ENCODE results near the gene EIF4H. TPM values are rescaled to one million over a fixed set of nuclear protein-coding genes. Genes with fewer than 3 reads are reported as not detected.

EIF4H gene
- total RNA-seq, result 100 to 1,000 TPM; 441 to 496 TPM

DNA sequence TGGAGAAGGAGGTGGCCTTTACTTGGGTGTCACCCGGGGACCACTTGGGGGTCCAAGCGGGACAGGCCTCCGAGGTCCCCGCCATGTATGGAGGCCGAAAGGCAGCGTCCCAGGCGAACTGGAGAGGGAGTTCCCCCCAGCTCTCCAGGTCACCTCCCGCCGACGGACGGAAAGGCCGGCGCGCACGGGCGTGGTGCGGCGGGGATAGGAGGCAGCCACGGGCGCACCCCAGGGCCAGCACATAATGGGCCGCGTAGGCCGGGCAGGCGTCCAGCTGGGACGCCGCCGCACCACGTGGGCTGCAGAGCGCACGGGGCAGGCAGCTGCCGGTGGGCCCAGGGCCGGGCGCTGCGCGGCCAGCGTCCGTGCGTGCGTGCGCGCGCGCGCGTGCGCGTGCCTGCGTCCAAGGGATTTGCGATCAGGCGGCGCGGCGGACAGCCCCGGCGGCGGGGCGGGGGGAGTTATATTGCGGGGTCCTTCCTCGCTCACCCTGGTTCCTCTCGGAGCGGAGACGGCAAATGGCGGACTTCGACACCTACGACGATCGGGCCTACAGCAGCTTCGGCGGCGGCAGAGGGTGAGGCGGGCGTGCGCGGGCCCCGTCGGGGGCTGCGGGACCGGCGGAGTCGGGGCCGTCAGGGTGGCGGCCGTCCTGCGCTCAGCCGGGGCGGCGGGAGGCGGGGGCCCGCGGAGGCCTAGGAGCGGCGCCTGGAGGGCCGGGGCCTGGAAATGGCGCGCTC lies at the start of gene EIF4H:
Gene EIF4H (plus strand): TSS at position 491 of the 740 bp plus-strand sequence. CDS start 28 bp downstream, at position 519.
- no peaks in the 10 kb centered on the region for H3K9me3 Mint-ChIP-seq (ENCODE audit: low read depth)
- ChIA-PET POLR2A (interaction anchor here (0.6 to 1.8 kb wide), 6 partner anchors 9 to 617 kb away, joined by 3 to 6 read pairs (median 4); partner anchors contain the start of gene LIMK1), CTCF (interaction anchor here (0.6 to 1.5 kb wide), 5 partner anchors 8 to 129 kb away, joined by 3 to 5 read pairs (median 3); no protein-coding TSS in a partner anchor)
- H3K4me1 Mint-ChIP-seq, result peaks cover 41% of the 10 kb centered on the region
- no peaks in the 10 kb centered on the region for H3K27me3 Mint-ChIP-seq
- H3K27ac Mint-ChIP-seq, result peak within 1 kb of the TSS; percentile 94
- peak; percentile 75 for ATAC-seq
- peak; percentile 97 for DNase-seq
- H3K36me3 Mint-ChIP-seq (ENCODE audit: low read depth), result peaks cover 29% of the 10 kb centered on the region
- intact Hi-C loops (cut with DNase I, micrococcal nuclease), result loop anchor here (1.0 to 10.0 kb wide), 11 partner anchors 80 to 742 kb away; partner anchors contain the start of genes RFC2 (in 2 of the 2), ABHD11 (in 1 of the 2), BCL7B (in 1 of the 2) and CLIP2 (in 1 of the 2)
- peak within 1 kb of the TSS; percentile 94 for H3K4me3 Mint-ChIP-seq

DNA sequence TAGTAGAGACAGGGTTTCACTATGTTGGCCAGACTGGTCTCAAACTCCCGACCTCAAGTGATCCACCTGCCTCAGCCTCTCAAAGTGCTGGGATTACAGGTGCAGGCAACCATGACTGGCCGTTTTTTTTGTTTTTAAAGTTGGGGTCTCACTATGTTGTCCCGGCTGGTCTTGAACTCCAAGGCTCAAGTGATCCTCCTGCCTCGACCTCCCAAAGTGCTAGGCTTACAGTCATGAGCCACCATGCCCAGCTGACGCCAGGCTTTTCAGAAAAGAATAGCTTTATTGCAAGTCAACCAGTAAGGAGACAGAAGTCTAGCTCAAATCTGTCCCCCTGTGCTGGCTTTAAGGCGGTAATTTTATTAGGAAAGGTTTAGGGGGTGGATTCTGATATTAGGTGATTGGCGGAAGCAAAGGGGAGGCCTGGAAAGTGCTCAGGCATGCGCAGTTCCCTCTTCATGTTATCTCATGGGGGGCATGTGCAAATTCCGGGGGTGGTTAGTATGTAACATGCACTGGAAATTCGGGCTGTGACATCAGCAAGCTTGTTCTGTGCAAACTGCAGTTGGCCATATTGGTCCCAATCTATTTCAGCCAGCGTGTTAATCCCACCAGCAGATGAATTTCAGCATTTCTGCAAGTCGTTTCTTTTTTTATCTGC lies 47.8 kb upstream of the EIF4H start:
- ChIA-PET POLR2A (interaction anchor here (0.6 to 0.8 kb wide), 2 partner anchors 10 to 50 kb away, joined by 3 to 5 read pairs; no protein-coding TSS in a partner anchor), CTCF (no interaction called here)
- Mint-ChIP-seq H3K27ac (no peak overlapping the region), H3K9me3 (ENCODE audit: low read depth) (no peaks in the 10 kb centered on the region), H3K27me3 (no peaks in the 10 kb centered on the region), H3K4me3 (no peak overlapping the region), H3K4me1 (no peaks in the 10 kb centered on the region), H3K36me3 (ENCODE audit: low read depth) (peaks cover 2% of the 10 kb centered on the region)
- intact Hi-C loops (cut with DNase I, micrococcal nuclease), result no loop called here
- DNase-seq, result no peak
- no peak for ATAC-seq

DNA sequence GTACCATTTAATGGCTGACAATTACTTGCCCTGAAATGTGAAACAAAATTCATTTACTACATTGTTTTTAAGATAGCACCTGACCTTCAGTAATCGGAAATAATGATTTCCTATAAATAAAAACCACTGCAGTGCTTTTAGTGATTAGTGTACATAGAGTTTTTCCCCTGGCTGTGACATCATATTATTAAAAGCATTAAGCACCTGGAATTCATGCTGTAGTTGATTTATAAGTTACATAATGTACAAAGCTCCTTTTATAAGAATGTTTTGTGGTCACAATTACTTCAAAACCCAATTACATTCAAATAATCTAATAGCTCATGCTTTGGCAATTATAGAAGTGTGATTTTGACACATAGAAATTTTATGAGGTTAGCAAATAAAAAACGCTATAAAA lies 44.3 kb upstream of the EIF4H start:
- Mint-ChIP-seq H3K9me3 (ENCODE audit: low read depth) (no peaks in the 10 kb centered on the region), H3K36me3 (ENCODE audit: low read depth) (no peaks in the 10 kb centered on the region), H3K4me3 (no peak overlapping the region), H3K4me1 (no peaks in the 10 kb centered on the region), H3K27ac (no peak overlapping the region), H3K27me3 (peaks cover 2% of the 10 kb centered on the region)
- POLR2A ChIA-PET, result no interaction called here
- no peak for ATAC-seq
- no peak for DNase-seq
- CTCF ChIA-PET, result interaction anchor here (0.6 to 1.1 kb wide), 2 partner anchors 12 to 18 kb away, joined by 3 read pairs; no protein-coding TSS in a partner anchor
- intact Hi-C loops (cut with DNase I, micrococcal nuclease), result no loop called here

DNA sequence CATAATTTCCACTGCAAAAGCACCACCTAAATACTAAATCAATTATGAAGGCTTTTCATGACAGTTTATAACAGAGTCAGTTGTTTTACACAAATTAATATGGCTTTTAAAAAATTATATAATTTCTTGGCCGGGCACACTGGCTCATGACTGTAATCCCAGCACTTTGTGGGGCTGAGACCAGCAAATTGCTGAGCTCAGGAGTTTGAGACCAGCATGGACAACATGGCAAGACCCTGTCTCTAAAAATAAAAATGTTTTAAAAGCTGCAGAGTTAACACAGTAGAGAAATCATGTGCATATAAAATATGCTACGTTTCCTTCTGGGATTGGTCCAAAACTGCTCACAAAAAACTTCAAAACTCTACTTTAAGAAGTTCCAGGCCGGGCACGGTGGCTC lies 43.6 kb upstream of the EIF4H start:
- ATAC-seq, result no peak
- H3K9me3 Mint-ChIP-seq (ENCODE audit: low read depth), result no peaks in the 10 kb centered on the region
- H3K27ac Mint-ChIP-seq, result no peak overlapping the region
- peaks cover 2% of the 10 kb centered on the region for H3K27me3 Mint-ChIP-seq
- DNase-seq, result no peak
- intact Hi-C loops (cut with DNase I, micrococcal nuclease), result no loop called here
- no peaks in the 10 kb centered on the region for H3K36me3 Mint-ChIP-seq (ENCODE audit: low read depth)
- no peaks in the 10 kb centered on the region for H3K4me1 Mint-ChIP-seq
- CTCF ChIA-PET, result interaction anchor here (1.1 kb wide), 1 partner anchor 11 kb away, joined by 3 read pairs; no protein-coding TSS in a partner anchor
- no peak overlapping the region for H3K4me3 Mint-ChIP-seq
- POLR2A ChIA-PET, result interaction anchor here (0.6 kb wide), 1 partner anchor 206 kb away, joined by 4 read pairs; no protein-coding TSS in a partner anchor

DNA sequence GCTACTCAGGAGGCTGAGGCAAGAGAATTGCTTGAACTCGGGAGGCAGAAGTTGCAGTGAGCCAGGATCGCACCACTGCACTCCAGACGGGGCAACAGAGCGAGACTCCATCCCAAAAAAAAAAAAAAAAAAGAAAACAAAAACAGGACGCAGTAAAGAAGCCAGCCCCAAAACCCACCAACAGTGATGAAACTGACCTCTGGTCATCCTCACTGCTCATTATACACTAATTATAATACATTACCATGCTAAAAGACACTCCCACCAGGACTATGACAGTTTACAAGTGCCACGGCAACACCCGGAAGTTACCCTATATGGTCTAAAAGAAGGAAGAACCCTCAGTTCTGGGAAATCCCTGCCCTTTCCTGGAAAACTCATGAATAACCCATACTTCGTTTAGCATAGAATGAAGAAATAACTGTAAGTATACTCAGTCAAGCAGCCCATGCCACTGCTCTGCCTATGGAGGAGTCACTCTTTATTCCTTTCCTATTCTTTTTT lies 40.0 kb upstream of the EIF4H start:
- Mint-ChIP-seq H3K27me3 (peaks cover 2% of the 10 kb centered on the region), H3K9me3 (ENCODE audit: low read depth) (no peaks in the 10 kb centered on the region), H3K27ac (no peak overlapping the region), H3K36me3 (ENCODE audit: low read depth) (no peaks in the 10 kb centered on the region), H3K4me1 (no peaks in the 10 kb centered on the region), H3K4me3 (no peak overlapping the region)
- intact Hi-C loops (cut with DNase I, micrococcal nuclease), result no loop called here
- DNase-seq, result peak; percentile 18
- ChIA-PET CTCF (no interaction called here), POLR2A (no interaction called here)
- peak; percentile 47 for ATAC-seq

DNA sequence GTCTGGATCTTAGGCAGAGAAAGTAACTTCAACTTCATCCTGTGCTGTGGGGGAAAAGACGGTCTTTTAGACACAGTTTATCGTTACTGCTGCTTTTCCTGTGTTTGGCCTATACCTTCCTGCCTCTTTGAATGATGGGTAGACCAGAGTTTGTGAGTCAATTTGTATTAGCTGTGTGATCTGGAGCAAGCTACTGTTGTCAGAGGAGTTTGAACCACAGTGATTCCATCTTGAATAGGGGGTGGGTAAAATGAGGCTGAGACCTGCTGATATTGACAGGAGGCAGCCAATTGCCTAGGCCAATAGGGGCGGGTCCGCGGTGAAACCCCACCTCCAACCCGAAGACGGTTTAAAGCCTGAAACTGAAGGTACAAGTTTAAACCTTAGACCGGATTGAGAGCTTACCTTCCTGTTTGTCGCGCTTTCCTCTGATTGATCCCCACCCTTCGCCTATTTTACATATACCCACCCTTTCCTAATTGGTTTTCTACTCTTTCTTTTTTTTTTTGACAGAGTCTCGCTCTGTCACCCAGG lies 35.8 kb upstream of the EIF4H start:
- H3K4me3 Mint-ChIP-seq, result no peak overlapping the region
- ChIA-PET POLR2A (no interaction called here), CTCF (interaction anchor here (0.6 kb wide), 1 partner anchor 282 kb away, joined by 3 read pairs; no protein-coding TSS in a partner anchor)
- peak; percentile 13 for DNase-seq
- H3K27ac Mint-ChIP-seq, result no peak overlapping the region
- no peaks in the 10 kb centered on the region for H3K36me3 Mint-ChIP-seq (ENCODE audit: low read depth)
- H3K27me3 Mint-ChIP-seq, result peaks cover 2% of the 10 kb centered on the region
- peaks cover 3% of the 10 kb centered on the region for H3K4me1 Mint-ChIP-seq
- intact Hi-C loops (cut with DNase I, micrococcal nuclease), result no loop called here
- no peak for ATAC-seq
- H3K9me3 Mint-ChIP-seq (ENCODE audit: low read depth), result no peaks in the 10 kb centered on the region

DNA sequence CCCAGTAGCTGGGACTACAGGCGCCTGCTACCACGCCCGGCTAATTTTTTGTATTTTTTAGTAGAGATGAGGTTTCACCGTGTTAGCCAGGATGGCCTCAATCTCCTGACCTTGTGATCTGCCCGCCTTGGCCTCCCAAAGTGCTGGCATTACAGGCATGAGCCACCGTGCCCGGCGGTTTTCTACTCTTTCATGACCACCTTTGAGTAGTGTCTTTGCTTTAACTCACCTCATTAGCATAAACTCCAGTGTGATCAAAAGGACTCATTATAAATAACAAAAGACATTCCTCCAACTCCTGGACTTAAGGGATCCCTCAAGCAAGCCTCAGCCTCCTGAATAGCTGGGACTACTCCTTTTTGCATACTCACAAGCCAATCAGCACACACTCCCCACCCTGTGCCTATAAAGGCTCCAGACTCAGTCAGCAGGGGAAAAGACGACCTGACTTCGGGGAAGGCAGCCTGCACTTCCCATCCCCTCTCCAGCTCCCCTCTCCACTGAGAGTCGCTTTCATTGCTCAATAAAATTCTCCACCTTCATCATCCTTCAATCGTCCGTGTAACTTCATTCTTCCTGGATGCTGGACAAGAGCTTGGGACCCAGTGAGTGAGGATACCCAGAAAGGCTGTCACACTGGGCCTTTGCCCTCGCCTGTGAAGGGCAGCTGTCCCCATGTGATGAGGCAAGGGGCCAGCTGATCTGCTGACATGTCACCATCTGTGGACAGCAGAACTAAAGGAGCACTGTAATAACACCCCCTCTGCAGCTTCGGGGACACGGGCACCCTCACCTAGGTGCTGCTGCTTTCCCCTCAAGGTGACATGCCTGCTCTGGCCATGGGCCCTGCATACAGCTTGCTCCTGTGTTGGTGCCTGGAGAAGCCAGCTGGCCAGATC lies 35.0 kb upstream of the EIF4H start:
- CTCF ChIA-PET, result interaction anchor here (0.7 kb wide), 1 partner anchor 912 kb away, joined by 4 read pairs; no protein-coding TSS in a partner anchor

DNA sequence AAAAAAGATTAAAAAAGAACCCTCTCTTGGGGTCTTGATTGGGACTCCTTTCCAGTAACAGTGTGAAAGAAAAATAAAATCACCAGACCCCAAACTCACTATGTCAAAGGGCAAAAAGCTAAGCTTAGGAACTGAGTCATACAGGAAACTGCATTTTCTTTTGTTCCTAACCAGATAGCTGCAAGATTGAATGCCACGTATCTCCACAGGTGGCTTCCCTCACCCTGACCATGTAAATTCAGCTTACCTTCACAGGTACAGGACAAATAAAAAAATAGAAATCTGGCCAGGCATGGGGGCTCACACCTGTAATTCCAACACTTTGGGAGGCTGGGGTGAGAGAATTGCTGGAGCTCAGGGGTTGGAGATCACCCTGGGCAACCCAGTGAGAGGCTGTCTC lies 32.5 kb upstream of the EIF4H start:
- Mint-ChIP-seq H3K4me3 (no peak overlapping the region), H3K27me3 (no peaks in the 10 kb centered on the region), H3K9me3 (ENCODE audit: low read depth) (no peaks in the 10 kb centered on the region), H3K4me1 (peaks cover 3% of the 10 kb centered on the region), H3K36me3 (ENCODE audit: low read depth) (no peaks in the 10 kb centered on the region), H3K27ac (no peak overlapping the region)
- no peak for DNase-seq
- intact Hi-C loops (cut with DNase I, micrococcal nuclease), result no loop called here
- ATAC-seq, result peak; percentile 73
- ChIA-PET CTCF (interaction anchor here (0.7 to 1.1 kb wide), 2 partner anchors 12 to 32 kb away, joined by 3 read pairs; partner anchors contain the start of gene EIF4H), POLR2A (no interaction called here)

More for the DNA sequence above, 35.0 kb upstream of the EIF4H start:
- DNase-seq (no peak), ATAC-seq (no peak)
- Mint-ChIP-seq H3K4me3 (no peak overlapping the region), H3K9me3 (ENCODE audit: low read depth) (no peaks in the 10 kb centered on the region), H3K27ac (no peak overlapping the region), H3K4me1 (peaks cover 3% of the 10 kb centered on the region), H3K36me3 (ENCODE audit: low read depth) (no peaks in the 10 kb centered on the region), H3K27me3 (peaks cover under 1% of the 10 kb centered on the region)
- POLR2A ChIA-PET, result no interaction called here
- intact Hi-C loops (cut with DNase I, micrococcal nuclease), result no loop called here

DNA sequence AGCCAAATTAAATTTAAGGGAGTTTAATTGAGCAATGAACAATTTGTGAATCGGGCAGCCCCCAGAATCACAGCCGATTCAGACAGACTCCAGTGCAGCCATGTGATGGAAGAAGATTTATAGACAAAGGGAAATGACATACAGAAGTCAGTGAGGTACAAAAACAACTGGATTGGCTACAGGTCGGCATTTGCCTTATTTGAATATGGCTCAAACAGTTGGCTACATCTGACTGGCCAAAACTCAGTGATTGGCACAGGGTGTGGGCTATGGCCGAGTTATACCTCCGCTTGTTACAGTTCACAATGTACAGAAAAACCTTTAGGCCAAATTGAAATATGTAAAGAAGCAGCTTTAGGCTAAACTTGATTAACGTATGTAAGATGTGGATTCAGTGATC lies 30.8 kb upstream of the EIF4H start:
- Mint-ChIP-seq H3K9me3 (ENCODE audit: low read depth) (no peaks in the 10 kb centered on the region), H3K36me3 (ENCODE audit: low read depth) (no peaks in the 10 kb centered on the region), H3K4me3 (no peak overlapping the region), H3K27me3 (no peaks in the 10 kb centered on the region), H3K27ac (no peak overlapping the region), H3K4me1 (peaks cover 3% of the 10 kb centered on the region)
- ChIA-PET CTCF (no interaction called here), POLR2A (no interaction called here)
- ATAC-seq, result no peak
- intact Hi-C loops (cut with DNase I, micrococcal nuclease), result no loop called here
- no peak for DNase-seq

DNA sequence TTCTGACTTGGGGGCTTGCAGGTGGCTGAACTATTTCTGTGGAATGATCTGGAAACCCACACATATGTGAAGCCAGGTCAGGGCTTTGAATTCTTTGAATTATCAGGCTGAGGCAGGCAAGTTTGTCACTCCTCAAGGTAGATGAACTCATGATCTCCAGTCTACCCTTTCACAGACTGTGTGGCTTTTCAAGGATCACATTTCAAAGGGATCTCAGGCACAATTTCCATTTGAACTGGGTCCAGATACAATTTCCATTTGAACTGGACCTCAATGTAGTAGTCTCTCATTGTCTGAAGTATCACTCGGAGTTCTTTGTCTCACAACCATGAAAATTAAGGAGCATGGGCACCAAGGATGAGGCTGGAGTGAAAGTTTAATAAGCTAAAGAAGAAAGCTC lies 25.7 kb upstream of the EIF4H start:
- DNase-seq, result no peak
- intact Hi-C loops (cut with DNase I, micrococcal nuclease), result no loop called here
- no peak overlapping the region for H3K27ac Mint-ChIP-seq
- H3K4me1 Mint-ChIP-seq, result no peaks in the 10 kb centered on the region
- ChIA-PET CTCF (interaction anchor here (0.7 to 1.3 kb wide), 2 partner anchors 14 to 19 kb away, joined by 3 to 4 read pairs; no protein-coding TSS in a partner anchor), POLR2A (no interaction called here)
- H3K36me3 Mint-ChIP-seq (ENCODE audit: low read depth), result no peaks in the 10 kb centered on the region
- H3K4me3 Mint-ChIP-seq, result no peak overlapping the region
- ATAC-seq, result no peak
- no peaks in the 10 kb centered on the region for H3K9me3 Mint-ChIP-seq (ENCODE audit: low read depth)
- no peaks in the 10 kb centered on the region for H3K27me3 Mint-ChIP-seq
